Activated CD4-positive, alpha-beta T cell treated with anti-CD3 and anti-CD28 coated beads, Interleukin-2, amount 50 U/mL, for 48 hours (primary cell): ENCODE measurements around the gene MYL2.
"Not testable (repeated sequence)": the region's sequence is repeated elsewhere in the genome, so short reads cannot be mapped to it uniquely, and the experiment has no call there.

ENCODE experiments used
- DNase-seq, 2 experiments: peaks; one replicate each; pipeline ENCODE4 v3.0.0-alpha.2; 2020

Gene MYL2

GRCh38 chr12:110920324-110920910, at the start of gene MYL2:
Gene MYL2 (minus strand): TSS chr12:110920579. CDS start chr12:110920529, 50 bp downstream.
- DNase-seq = no peak

- no peak for DNase-seq
These were observed 45.8 kb upstream of the MYL2 start for GRCh38 chr12:110966081-110966760.

GRCh38 chr12:110965574-110965973, 45.2 kb upstream of the MYL2 start:
- no peak for DNase-seq

GRCh38 chr12:110960795-110961194, 40.4 kb upstream of the MYL2 start:
- DNase-seq = no peak

GRCh38 chr12:110957652-110958051, 37.3 kb upstream of the MYL2 start:
- no peak for DNase-seq

- DNase-seq = no peak
These were observed 36.8 kb upstream of the MYL2 start for GRCh38 chr12:110957159-110957558.

GRCh38 chr12:110950867-110951266, 30.5 kb upstream of the MYL2 start:
- not testable (repeated sequence) for DNase-seq

- DNase-seq = not testable (repeated sequence)
These were observed 30.1 kb upstream of the MYL2 start for GRCh38 chr12:110950466-110950865.

- DNase-seq = no peak
These were observed 27.7 kb upstream of the MYL2 start for GRCh38 chr12:110948041-110948440.

- DNase-seq = no peak
These were observed 23.0 kb upstream of the MYL2 start for GRCh38 chr12:110943373-110943772.

- no peak for DNase-seq
These were observed 21.0 kb upstream of the MYL2 start for GRCh38 chr12:110941391-110941790.

GRCh38 chr12:110940933-110941332, 20.6 kb upstream of the MYL2 start:
- DNase-seq = no peak

GRCh38 chr12:110940296-110940695, 19.9 kb upstream of the MYL2 start:
- no peak for DNase-seq

GRCh38 chr12:110937104-110937641, 16.8 kb upstream of the MYL2 start:
- peak; percentile 61 to 69 for DNase-seq

GRCh38 chr12:110936367-110937103, 16.2 kb upstream of the MYL2 start:
- DNase-seq = no peak

GRCh38 chr12:110935588-110935987, 15.2 kb upstream of the MYL2 start:
- DNase-seq = no peak

GRCh38 chr12:110934093-110934852, 13.9 kb upstream of the MYL2 start:
- DNase-seq = no peak

- no peak for DNase-seq
These were observed 13.1 kb upstream of the MYL2 start for GRCh38 chr12:110933326-110933974.

- peak in 1 of 2 experiments; percentile 9 for DNase-seq
These were observed 11.7 kb upstream of the MYL2 start for GRCh38 chr12:110932046-110932445.

GRCh38 chr12:110931315-110931728, 10.9 kb upstream of the MYL2 start:
- no peak for DNase-seq

GRCh38 chr12:110930348-110931314, 10.3 kb upstream of the MYL2 start:
- no peak for DNase-seq
